Endothelial cell of umbilical vein (primary cell): ENCODE results near the gene RPS29.

Source experiments
- CTCF ChIP-seq, 2 donors: IDR thresholded peaks; 1 replicate in 1 of 2; 2 replicates in 1 of 2; pipeline ENCODE4 v1.5.1; 2011; ENCODE audit warnings: low read length in 2 of 2, mild to moderate bottlenecking in 2 of 2, moderate library complexity in 2 of 2, control low read depth in 1 of 2, inconsistent platforms in 1 of 2, low read depth in 1 of 2; ENCODE audit not compliant: insufficient read depth in 1 of 2; ENCODE audit errors: extremely low read depth in 1 of 2
- EZH2 ChIP-seq: IDR thresholded peaks from 2 replicates; pipeline ENCODE4 v1.6.1; 2012; ENCODE audit warnings: borderline replicate concordance, low read depth, mild to moderate bottlenecking, moderate library complexity, low read length, inconsistent platforms; ENCODE audit not compliant: severe bottlenecking
- FOS ChIP-seq: IDR thresholded peaks from 2 replicates; pipeline ENCODE4 v1.6.1; 2011; ENCODE audit warnings: mild to moderate bottlenecking, low read length, moderate library complexity, borderline replicate concordance; ENCODE audit not compliant: insufficient read depth
- GATA2 ChIP-seq: IDR thresholded peaks from 2 replicates; pipeline ENCODE4 v1.7.0; 2011; ENCODE audit warnings: low read depth, mild to moderate bottlenecking, moderate library complexity, mixed read lengths, low read length; ENCODE audit not compliant: insufficient read length, insufficient read depth
- JUN ChIP-seq: IDR thresholded peaks from 2 replicates; pipeline ENCODE4 v1.6.1; 2011; ENCODE audit warnings: borderline replicate concordance, low read depth; ENCODE audit not compliant: insufficient read length, insufficient read depth
- MYC ChIP-seq: IDR thresholded peaks from one replicate; pipeline ENCODE4 v1.6.1; 2011; ENCODE audit warnings: mild to moderate bottlenecking, low read depth, low read length
- POLR2A ChIP-seq: IDR thresholded peaks from 2 replicates; pipeline ENCODE4 v1.6.1; 2012; ENCODE audit warnings: low read depth, mild to moderate bottlenecking, control low read depth, low read length
- POLR2AphosphoS5 ChIP-seq: IDR thresholded peaks from 2 replicates; pipeline ENCODE4 v1.6.1; 2012; ENCODE audit warnings: low read depth, mild to moderate bottlenecking, control low read depth, low read length, moderate library complexity; ENCODE audit not compliant: insufficient read depth
- TF ChIP-seq, protein P1 (sequence below): IDR thresholded peaks from 2 replicates; pipeline ENCODE4 v1.6.1; 2011; ENCODE audit not compliant: insufficient read depth, insufficient read length

DNA sequence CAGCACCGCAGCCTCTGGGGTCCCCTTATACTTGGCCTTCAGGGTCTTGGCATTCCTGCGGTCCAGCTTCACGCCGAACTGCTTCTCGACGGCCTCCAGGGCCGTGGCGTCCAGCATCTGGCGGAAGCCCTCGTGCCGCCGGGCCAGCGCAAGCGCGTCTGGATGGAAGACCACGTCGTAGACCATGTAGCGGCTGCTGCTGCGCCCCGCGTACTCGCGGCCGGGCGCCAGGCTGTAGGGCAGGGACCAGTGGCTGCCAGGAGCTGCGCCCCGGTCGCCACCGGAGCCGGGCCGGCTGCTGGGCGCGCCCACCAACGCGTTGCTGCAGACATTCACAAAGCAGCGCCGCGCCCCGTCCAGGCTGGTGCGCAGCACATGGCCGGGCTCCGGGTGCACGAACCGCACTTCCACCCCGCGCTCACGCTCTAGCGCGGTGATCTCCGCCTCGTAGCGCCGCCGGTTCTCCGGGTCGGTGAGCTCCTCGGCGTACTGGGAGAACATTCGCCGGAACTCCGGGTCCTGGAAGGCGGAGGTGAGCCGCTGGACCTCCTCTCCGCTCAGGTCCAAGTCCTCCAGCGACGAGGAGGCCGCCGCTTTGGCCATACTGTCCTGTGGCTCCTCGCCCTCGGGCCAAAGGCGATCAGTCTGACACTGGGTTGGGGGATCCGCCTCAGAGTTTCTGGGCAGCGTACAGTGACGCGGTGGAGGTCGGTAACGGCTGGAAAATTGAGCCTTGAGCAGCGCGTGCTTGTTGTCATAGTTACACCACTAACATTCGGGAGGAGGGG, 48.6 kb upstream of the RPS29 start, which contains the start of gene DNAAF2:
- TF ChIP-seq CTCF (IDR thresholded peaks at IDR 0.05; ENCODE audit: extremely low read depth in 1 of 2, insufficient read depth in 1 of 2, low read depth in 1 of 2, low read length in 2 of 2): no peak
- no peak for TF ChIP-seq POLR2AphosphoS5
- no peak for TF ChIP-seq EZH2
- TF ChIP-seq POLR2A: peak; percentile 52
- TF ChIP-seq GATA2: no peak
- no peak for TF ChIP-seq FOS
- TF ChIP-seq, protein P1, sequence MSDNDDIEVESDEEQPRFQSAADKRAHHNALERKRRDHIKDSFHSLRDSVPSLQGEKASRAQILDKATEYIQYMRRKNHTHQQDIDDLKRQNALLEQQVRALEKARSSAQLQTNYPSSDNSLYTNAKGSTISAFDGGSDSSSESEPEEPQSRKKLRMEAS: no peak
- no peak for TF ChIP-seq MYC
- TF ChIP-seq JUN: no peak
